Muscle of arm (tissue), 12 donors: ENCODE measurements around the gene APOBEC3F. TPM values are rescaled to one million over a fixed set of nuclear protein-coding genes. Genes with fewer than 3 reads are reported as not detected.
"Not testable (repeated sequence)": the region's sequence is repeated elsewhere in the genome, so short reads cannot be mapped to it uniquely, and the experiment has no call there.

Source experiments
- DNase-seq: peaks from one replicate; pipeline ENCODE4 v3.0.0-alpha.2; 2013
- polyA plus RNA-seq, 12 donors: library from polyadenylated mRNA; unstranded; fragments of 120-200 nt; gene quantifications; one replicate each; pipeline ENCODE4 v1.2.1, GENCODE V29; 2013; ENCODE audit not compliant: insufficient read length in 12 of 12

APOBEC3F gene
- polyA plus RNA-seq, 12 donors, result 1.3 to 8.5 (median 2.7) TPM; not detected in 2

DNA sequence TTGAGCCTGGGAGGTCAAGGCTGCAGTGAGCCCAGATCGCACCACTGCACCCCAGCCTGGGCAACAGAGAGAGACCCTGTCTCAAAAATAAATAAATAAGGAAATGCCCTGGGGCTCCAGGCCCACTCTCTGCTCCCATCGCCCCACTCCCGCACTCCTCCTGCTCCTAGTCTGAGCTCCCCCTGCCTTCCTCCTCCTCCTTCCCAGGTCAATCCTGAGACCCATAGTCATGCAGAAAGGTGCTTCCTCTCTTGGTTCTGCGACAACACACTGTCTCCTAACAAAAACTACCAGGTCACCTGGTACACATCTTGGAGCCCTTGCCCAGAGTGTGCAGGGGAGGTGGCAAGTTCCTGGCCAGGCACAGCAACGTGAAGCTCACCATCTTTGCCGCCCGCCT lies 29.5 kb downstream of the APOBEC3F start:
- DNase-seq, result no peak

DNA sequence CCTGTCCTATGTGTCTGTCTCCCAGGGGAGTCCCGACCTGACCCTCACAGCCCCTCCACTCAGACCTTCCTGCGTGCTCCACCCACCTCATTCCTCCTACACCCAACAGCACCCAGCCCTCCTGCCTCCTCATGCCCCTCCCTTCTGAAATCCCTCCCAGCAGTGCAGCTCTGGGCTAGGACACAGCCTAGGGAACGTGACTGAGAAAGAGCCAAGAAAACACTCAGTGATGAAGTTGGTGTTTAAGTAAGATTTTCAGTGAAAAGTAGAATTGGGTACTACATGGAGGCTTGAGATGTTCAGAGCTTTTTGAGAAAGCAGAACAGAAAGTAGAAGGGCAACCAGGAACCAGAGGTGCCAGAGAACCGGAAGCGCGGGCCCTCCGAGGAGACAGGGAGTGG lies 31.9 kb downstream of the APOBEC3F start:
- not testable (repeated sequence) for DNase-seq

DNA sequence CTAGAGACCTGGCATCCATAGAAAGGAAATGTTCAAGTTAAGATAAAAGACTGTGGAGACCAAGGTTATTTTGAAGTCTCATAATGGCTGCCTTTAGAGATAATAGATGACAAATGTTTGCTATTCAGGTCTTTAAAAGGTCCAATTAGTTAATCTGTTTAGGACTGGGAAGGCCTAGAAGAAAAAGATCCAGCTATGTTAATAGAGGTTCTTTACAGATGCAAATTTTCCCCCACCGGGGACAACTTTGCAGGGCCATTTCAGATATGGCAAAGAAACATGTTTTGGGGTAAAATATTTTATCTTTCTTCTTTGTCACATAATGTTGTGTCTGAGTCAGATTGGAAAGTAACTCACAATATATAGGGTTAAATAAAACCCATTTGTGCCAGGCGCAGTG lies 33.3 kb downstream of the APOBEC3F start:
- DNase-seq, result no peak

DNA sequence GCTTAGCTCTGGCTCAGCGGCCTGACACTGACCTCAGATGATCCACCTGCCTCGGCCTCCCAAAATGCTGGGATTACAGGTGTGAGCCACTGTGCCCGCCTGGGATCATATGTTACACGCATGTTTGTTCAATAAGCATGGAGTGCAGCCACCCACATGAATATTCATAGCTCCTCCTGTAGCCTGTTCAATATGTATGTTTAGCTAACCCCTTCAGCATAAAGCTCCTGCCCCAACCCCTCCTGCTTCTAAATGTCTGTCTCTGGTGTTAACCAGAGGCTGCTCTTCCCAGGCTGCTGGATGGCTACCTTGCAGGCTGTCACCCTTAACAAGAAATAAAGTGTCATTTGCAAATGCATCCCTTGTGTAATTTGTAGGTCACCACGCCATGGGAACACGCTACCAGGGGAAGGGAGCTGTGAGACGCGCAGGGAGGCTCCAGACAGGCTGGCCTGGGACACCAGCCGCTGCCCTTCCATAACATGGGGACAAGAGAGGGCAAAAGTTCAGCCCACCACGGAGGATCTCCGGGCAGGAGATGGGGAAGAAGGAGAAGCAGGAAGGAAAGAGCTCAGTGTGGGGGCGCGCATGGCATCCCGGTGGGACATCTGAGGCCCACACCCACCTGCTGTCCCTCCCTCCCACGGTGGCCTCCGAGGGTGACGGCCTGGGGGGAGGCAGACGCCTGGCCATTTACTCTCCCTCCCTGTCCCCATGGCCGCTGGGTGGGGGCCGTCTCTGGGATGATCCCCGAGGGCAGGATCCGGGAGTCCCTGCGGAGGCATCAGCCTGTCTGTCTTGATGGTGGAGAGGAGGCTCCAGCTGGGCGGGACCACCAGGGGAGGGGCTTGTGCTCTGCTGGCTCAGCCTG lies 35.7 kb downstream of the APOBEC3F start:
- not testable (repeated sequence) for DNase-seq

DNA sequence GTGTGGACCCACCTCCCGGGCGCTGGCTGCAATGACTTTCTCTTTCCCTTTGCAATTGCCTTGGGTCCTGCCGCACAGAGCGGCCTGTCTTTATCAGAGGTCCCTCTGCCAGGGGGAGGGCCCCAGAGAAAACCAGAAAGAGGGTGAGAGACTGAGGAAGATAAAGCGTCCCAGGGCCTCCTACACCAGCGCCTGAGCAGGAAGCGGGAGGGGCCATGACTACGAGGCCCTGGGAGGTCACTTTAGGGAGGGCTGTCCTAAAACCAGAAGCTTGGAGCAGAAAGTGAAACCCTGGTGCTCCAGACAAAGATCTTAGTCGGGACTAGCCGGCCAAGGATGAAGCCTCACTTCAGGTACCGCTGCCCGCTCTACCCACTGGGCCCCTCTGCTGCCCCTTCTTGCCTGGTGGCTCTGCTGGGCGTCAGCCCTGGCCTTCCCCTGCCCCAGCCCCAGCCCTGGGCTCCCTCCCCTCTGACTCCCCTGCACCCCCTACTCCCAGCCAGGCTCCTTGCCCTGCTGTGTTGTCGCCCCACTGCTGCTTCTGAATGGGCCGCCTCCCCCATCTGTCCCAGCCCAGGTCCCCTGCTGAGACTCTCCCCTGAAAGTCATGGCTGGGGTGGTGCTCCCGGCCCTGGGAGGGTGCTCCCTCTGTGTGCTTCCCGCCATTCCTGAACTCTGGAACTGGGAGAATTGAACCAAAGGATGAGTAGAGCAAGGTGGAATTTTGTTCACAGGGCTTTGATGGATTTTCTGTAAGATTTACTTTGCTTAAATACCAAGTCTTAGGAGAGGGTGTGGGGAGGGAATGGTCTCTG lies 36.6 kb downstream of the APOBEC3F start, which contains the start of gene APOBEC3G:
Gene APOBEC3G (plus strand): TSS at position 250 of the 815 bp plus-strand sequence. CDS start 87 bp downstream, at position 337.
- DNase-seq, result peak; percentile 43

DNA sequence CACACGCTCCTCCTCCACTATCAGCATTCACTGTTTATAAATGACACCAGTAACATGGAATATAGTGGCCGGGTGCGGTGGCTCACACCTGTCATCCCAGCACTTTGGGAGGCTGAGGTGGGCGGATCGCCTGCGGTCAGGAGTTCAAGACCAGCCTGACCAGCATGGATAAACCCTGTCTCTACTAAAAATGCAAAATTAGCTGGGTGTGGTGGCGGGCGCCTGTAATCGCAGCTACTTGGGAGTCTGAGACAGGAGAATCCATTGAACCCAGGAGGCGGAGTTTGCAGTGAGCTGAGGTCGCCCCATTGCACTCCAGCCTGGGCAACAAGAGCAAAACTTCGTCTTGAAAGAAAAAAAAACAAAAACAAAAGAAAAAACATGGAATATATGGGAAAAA lies 37.2 kb downstream of the APOBEC3F start:
- DNase-seq, result not testable (repeated sequence)

DNA sequence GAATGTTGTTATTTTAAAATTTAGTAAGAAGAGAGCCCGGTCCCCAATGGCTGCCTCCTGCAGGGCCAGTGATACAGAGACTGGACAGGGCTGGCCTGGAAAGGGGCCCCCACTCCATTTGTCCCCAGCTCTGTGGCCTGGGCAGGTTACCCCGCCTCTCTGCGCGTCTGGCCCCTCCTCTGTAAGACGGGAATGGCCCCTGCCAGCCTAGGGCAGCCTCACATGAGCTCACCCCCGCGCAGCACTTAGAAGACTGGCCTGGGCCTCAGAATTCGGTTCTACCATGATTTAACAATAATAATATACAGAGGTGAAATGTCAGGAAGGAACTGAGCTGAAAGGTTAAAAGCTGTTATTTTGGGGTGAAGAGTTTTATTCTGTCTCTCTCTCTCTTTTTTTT lies 37.7 kb downstream of the APOBEC3F start:
- no peak for DNase-seq

DNA sequence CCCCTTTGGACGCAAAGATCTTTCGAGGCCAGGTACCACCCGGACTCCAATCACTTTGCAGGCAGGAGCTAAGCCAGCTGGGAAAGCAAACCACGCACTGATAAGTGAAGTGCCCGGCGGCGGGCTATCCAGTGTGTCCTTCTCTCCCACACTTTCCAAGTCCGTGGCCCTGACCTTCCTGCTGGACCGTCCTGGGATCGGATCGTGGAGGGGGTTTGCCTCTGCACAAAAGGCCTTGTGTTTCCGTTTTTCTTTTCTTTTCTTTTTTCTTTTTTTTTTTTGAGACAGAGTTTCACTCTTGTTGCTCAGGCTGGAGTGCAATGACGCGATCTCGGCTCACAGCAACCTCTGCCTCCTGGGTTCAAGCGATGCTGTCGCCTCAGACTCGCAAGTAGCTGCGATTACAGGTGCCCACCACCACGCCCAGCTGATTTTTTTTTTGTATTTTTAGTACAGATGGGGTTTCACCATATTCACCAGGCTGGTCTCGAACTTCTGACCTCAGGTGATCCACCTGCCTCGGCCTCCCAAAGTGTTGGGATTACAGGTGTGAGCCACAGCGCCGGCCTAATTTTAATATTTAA lies 38.5 kb downstream of the APOBEC3F start:
- not testable (repeated sequence) for DNase-seq

DNA sequence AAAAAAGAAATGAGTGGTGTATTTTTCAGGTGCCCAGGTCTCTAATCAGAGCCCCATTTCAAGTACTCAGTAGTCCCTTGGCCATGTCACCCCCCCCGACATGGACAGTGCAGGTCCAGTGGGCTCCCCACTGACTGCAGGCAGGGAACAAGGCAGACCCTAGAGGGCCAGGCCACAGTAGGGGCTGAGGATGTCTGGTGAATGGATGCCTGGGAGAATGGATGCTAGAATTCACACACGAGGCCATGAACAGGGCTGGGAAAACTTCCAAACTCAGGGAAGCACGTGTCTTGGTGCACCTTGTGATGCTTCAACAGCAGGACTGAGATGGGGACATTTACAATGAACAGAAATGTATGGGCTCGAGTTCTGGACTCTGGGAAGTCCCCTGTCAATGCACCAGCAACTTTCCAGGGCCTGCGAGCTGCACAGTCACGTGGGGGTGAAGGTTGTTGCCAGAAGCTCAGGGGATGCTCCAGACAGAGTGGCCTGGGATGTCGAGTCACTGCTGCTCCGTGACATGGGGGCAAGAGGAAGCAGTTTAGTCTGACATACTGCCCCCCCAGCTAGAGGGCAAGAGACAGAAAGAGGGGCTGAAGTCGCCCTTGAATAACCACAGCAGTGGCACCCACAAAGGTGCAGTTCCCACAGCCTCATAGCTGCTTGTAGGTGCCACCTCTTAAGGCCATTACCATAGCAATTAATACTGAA lies 39.5 kb downstream of the APOBEC3F start:
- no peak for DNase-seq

DNA sequence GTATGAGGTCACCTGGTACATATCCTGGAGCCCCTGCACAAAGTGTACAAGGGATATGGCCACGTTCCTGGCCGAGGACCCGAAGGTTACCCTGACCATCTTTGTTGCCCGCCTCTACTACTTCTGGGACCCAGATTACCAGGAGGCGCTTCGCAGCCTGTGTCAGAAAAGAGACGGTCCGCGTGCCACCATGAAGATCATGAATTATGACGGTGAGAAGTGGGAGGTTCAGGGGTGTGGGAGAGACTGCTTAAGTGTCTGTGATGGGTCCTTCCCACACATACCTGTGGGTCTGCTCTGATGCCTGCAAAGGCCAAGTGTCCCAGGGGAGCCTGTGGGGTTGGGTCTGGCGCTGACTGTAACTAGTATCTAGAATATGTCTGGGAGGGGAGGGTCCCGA lies 40.4 kb downstream of the APOBEC3F start:
- no peak for DNase-seq

DNA sequence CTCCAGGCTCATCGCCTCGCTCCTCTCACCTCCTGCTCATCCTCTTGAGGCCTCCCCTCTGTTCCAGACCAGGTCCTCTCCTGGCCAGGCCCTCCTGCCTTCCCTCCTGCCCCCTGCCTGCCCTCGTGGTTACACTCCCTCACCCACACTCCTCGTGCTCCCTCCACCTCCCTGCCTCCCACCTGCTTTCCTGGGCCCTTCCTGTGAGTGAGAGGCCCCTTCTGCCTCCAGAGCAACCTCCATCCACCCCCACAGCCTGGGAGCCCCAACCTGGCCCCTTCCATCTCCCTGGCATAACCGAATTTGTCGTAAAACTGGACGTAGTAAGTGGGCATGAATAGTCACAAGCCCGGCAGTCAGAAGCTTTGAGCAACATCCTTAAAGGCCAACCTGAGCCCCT lies 40.9 kb downstream of the APOBEC3F start:
- DNase-seq, result no peak

DNA sequence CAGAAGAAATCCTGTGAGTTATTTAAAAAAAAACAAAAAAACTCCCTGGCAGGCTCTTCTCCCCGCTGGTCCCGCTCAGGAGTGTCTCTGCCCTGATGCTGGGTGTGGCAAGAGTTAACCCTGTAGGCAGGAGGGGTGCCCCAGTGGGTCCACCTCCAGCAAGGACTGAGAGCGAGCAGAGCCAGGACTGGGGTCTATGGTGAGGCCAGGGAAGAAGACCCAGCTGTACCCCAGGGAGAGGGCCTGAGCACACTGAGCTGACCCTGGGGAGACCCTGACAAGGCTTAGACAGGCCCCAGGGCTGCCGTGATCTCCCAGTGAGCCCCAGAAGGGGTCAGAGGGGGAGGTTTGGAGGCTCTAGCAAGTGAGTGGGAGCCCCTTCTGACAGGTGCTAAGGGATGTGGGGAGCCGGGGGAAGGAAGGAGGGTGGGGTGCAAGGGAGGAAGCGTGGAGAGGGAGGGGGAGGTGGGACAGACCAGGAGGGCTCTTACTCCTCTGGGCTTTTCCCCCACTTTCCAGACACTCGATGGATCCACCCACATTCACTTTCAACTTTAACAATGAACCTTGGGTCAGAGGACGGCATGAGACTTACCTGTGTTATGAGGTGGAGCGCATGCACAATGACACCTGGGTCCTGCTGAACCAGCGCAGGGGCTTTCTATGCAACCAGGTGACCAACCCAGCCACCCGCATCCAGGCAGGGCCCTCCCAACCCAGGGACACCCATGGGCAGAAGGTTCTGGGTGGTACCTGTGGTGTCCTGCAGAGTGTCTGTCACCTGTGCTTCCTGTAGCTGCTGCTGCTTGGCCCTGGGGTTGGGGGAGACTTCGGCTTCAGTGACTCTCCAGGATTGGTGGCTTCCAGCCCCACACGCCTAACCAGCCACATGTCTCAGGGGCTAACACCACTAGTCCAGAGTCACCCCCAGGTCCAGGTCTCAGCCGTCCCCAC lies 42.8 kb downstream of the APOBEC3F start:
- no peak for DNase-seq

DNA sequence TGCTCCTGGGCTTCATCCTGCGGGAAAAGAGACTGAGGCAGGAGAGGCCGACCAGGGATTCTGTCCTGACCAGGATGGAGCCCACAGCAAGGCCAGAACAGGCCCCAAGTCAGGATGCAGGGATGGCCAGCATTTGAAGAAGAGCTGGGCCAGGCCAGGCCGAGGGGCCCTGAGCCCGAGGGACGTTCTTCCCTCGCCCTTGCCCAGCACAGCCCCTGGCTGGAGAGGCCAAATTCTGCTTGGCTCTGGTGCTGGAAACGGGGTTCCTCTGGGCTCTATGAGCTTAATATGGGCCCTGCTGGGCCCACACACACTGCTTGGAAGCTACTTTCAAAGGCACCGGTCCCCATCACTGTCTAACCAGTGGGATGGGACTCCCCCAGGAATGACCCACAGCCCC lies 44.0 kb downstream of the APOBEC3F start:
- DNase-seq, result no peak

DNA sequence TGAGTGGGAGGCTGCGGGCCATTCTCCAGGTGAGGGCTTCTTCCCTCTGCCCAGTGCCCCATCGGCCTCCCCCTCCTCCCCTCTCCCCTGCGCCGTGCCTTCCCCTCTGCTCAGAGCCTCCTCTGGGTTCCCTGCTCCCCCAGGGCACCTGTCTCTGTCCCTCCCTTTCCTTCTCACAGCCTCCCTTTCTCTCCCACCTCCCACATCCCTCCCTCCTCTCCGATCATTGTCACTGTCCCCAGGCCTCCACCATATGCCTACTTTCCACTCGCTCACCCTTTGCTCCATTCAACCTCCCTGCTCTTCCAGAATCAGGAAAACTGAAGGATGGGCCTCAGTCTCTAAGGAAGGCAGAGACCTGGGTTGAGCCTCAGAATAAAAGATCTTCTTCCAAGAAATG lies 46.4 kb downstream of the APOBEC3F start:
- no peak for DNase-seq

DNA sequence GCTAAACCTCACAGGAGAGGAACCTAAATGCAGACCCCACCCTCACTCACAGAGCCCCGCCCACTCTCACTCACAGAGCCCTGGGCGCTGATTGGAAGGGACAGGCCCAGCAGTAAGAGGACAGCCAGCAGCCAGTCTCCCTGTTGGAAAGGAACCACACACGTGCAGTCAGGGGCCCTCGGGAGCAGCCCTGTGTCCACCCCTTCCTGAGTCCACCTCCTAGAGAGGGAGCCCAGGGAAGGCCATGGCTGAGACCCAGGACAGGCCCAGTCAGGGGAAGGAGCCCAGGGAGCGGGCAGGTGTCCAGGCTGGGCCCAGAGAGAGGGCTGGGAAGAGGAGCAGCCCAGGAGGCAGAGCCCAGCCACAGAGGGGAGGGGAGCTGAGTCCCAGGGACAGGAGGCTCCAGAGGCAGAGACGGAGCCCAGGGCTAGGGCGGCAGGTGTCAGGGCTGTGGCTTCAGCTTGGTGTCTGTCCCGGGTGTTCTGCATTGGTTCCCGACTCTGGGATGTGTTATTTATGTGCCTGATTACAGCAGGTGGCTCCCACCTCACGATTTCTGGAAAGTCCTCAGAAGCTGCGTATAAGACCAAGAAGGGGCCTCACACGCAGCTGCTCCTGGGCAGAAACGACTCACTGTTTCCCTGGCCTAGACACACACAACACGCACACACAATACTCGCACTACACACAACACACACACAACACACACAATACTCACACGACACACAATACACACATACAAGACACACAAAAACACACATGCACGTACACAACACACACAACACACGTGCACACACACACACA lies 47.4 kb downstream of the APOBEC3F start:
- peak; percentile 25 for DNase-seq

DNA sequence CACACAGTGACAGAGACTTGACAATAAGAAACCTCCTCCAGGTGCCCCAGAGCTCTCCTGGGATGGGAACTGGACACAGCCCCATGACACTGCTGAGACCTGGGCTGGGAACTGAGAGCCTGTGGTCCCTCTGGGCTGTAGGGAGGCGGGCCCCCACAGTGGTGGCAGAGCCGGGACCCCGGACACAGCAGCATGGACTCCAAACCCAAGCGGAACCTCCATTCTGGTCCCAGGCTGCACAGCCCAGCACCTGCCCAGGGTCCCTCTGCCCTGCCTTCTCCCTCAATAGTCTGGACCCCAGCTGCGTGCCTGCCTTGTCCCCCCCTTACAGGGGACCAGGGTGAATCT lies 48.0 kb downstream of the APOBEC3F start:
- DNase-seq, result no peak

DNA sequence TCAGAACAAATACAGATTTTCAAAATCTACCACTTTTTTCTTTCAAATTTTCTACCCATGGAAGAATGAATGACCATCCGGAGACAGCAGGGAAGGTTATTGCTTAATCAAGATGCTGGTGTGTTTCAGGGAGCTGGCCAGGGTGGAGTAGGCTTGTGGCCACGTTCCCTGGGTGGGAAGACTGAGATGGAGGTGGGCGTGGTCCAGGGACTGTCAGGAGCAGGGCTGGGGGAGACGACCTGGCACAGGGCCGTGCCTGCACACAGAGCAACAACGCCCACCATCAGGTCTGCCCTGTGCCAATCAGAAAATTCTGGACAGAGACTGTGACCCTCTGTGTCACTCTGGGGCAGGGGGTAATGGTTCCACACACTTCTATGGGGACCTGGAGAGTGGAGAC lies 49.3 kb downstream of the APOBEC3F start:
- no peak for DNase-seq

DNA sequence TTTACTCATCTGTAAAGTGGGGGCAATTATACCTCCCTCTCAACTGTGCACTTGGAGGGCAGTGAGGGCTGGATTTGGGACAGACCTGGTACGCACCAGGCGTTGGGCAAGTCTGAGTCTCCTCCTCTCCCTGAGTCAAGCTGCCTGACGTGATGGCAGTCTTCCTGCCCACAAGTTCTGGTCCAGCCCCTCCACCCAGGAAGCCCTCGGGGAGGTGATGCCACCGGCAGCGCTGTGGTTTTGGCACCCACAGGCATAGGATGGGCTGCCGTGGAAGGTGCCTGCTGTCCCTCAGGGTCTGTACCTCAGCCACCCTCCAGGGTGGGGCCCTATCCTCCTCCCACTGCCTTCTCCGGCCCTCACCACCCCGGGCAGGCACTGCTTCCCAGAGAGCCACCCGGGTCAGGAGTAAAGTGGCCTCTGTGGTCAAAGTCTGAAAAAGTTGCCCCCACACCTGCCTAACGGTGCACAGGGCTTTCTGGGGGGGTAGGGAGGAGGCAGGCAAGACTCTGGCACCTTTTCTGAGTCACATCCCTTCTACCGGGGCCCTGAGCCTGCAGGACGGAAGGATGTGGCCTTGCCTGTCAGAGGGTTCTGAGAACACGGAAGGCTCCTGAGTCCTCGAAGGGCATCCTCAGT lies 49.9 kb downstream of the APOBEC3F start:
- DNase-seq, result no peak
